NT2/D1 (cell line): Measurements from ENCODE around the gene PITHD1.
A peak's percentile ranks its signal among the peaks of the same experiment; 100 is the strongest.
"Not testable (repeated sequence)": the region's sequence is repeated elsewhere in the genome, so short reads cannot be mapped to it uniquely, and the experiment has no call there.

ENCODE experiments used
- DNase-seq: peaks from one replicate; pipeline ENCODE4 v3.0.0-alpha.2; 2011; ENCODE audit warnings: low read depth, low spot score
- H3K27me3 ChIP-seq: 2 replicates; pipeline ENCODE4 v1.6.0; 2011; ENCODE audit warnings: mild to moderate bottlenecking; ENCODE audit not compliant: insufficient read length, insufficient read depth
- H3K36me3 ChIP-seq: 2 replicates; pipeline ENCODE4 v1.6.1; 2011; ENCODE audit warnings: mild to moderate bottlenecking, low read length, mixed read lengths; ENCODE audit not compliant: insufficient read depth, insufficient read length
- H3K4me1 ChIP-seq: 2 replicates; pipeline ENCODE4 v1.5.1; 2011; ENCODE audit not compliant: insufficient read depth, insufficient read length
- H3K4me3 ChIP-seq: 2 replicates; pipeline ENCODE4 v1.5.1; 2011; ENCODE audit warnings: low read depth; ENCODE audit not compliant: insufficient read length
- H3K9ac ChIP-seq: 2 replicates; pipeline ENCODE4 v1.6.0; 2011; ENCODE audit warnings: low read depth; ENCODE audit not compliant: insufficient read length
- H3K9me3 ChIP-seq: 2 replicates; pipeline ENCODE4 v1.5.1; 2011; ENCODE audit warnings: mild to moderate bottlenecking, low read length; ENCODE audit not compliant: insufficient read depth
- SUZ12 ChIP-seq: IDR thresholded peaks from 2 replicates; pipeline ENCODE4 v1.6.1; 2011; ENCODE audit not compliant: insufficient read length, insufficient read depth; ENCODE audit errors: extremely low read depth
- YY1 ChIP-seq: IDR thresholded peaks from 2 replicates; pipeline ENCODE4 v1.6.1; 2011; ENCODE audit not compliant: insufficient read length, insufficient read depth
- ZNF274 ChIP-seq: IDR thresholded peaks from 2 replicates; pipeline ENCODE4 v1.6.1; 2011; ENCODE audit warnings: mild to moderate bottlenecking, low read depth, low read length

Gene PITHD1

DNA sequence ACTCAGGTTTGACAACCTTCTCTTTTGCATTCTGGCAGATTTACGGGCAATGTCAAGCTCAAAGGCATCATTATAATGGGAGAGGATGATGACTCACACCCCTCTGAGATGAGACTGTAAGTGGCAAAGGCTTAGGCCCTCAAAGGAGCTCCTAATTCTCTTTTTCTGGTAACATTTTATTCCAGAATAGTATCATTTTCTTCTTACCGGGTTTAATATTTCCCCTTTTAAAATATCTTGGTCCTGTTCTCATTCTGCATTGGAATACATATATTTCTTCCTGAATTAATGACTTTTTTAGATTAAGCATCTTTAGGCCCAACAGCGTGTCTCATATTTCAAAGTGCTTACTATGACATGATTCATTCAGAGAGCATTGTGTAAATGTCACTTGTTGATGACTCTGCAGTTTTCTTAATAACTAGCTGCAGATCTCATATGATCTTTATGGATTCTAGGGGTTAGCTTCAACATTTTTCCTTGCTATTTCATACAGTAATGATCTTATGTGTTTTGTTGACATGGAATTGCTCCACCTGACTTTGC lies 1.7 kb downstream of the PITHD1 start:
- no peak overlapping the region for H3K4me3 ChIP-seq
- H3K4me1 ChIP-seq = no peaks in the 10 kb centered on the region
- H3K36me3 ChIP-seq = peaks cover 27% of the 10 kb centered on the region
- H3K27me3 ChIP-seq = no peaks in the 10 kb centered on the region
- no peaks in the 10 kb centered on the region for H3K9me3 ChIP-seq
- no peak for DNase-seq
- TF ChIP-seq YY1 (no peak), SUZ12 (no peak), ZNF274 (no peak)
- peak overlapping the region; percentile 36 for H3K9ac ChIP-seq

DNA sequence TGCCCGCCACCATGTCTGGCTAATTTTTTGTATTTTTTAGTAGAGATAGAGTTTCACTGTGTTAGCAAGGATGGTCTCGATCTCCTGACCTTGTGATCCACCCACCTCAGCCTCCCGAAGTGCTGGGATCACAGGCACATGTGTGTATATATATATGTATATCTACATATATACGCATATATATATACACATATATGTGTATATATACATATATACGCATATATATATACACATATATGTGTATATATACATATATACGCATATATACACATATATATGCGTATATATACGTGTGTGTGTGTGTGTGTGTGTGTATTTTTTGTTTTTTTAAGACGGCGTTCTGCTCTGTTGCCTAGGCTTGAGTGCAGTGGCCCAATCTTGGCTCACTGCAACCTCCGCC lies 4.9 kb downstream of the PITHD1 start:
- H3K4me3 ChIP-seq, H3K9ac ChIP-seq, H3K9me3 ChIP-seq, H3K4me1 ChIP-seq, DNase-seq, H3K27me3 ChIP-seq: not testable (repeated sequence)
- peaks cover 50% of the 10 kb centered on the region for H3K36me3 ChIP-seq

DNA sequence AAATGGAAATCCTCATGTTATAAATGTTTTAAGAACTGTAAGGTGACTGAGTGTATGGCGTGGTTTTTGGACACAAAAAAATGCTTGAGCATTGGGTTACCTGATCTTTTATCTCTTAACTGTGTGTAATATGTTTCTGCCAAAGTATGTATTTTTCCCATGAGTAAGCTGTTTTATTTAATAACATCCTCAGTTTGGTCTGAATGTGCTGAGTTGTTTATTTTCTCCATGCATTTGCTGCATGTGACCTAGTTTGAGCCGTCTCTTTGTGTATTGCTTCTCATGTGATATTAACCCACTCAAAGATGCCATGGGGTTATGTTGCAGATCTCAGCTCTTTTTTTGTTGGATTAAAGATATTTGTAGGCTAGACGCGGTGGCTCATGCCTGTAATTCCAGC lies 6.6 kb downstream of the PITHD1 start:
- TF ChIP-seq YY1 = no peak
- TF ChIP-seq ZNF274 = no peak
- TF ChIP-seq SUZ12 = no peak
- Histone ChIP-seq H3K36me3 (peaks cover 47% of the 10 kb centered on the region), H3K27me3 (no peaks in the 10 kb centered on the region)

DNA sequence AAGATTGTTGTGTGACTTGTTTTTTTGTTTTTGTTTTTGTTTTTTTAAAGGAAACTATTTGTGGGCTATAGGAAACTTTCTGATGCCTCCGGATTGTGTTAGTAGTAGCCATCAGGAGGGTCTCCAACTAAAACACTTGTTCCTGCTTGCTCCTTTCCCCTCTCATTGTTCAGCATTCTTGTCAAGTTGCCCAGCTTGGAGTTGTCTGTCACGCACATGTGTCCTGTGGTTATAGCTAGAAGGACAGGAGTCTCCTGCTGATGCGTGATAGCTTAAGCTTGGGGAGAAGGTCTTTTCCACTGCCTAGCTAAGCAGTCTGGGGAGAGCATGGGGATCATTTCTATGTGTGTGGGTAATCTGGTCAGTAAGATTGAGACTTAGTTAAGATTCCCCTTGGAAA lies 9.5 kb downstream of the PITHD1 start:
- TF ChIP-seq YY1 (no peak), ZNF274 (no peak), SUZ12 (no peak)

More for the DNA sequence above, 6.6 kb downstream of the PITHD1 start:
- Histone ChIP-seq H3K4me1 (peaks cover 2% of the 10 kb centered on the region), H3K9me3 (no peaks in the 10 kb centered on the region), H3K9ac (no peak overlapping the region), H3K4me3 (no peak overlapping the region)
- DNase-seq = no peak

DNA sequence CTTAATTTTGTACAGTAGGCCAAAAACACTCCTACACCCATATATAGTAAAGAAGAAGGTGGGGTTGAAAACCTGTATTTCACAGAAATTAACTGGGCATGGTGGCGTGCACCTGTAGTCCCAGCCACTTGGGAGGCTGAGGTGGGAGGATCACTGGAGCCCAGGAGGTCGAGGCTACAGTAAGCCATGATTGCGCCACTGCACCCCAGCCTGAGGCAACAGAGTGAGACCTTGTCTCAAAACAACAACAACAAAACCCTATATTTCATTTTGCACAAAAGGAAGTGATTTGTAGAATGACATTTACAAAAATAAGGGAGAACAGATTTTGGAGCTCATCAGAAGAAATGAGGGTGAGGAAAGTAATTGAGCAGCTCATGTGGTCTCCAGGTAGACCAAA lies 10.5 kb downstream of the PITHD1 start:
- H3K9me3 ChIP-seq = no peaks in the 10 kb centered on the region
- peaks cover 40% of the 10 kb centered on the region for H3K36me3 ChIP-seq
- peaks cover 2% of the 10 kb centered on the region for H3K4me1 ChIP-seq
- no peak overlapping the region for H3K4me3 ChIP-seq
- DNase-seq = no peak
- no peak for TF ChIP-seq ZNF274
- TF ChIP-seq SUZ12 = no peak
- TF ChIP-seq YY1 = no peak
- H3K27me3 ChIP-seq = no peaks in the 10 kb centered on the region
- H3K9ac ChIP-seq = no peak overlapping the region

More for the DNA sequence above, 9.5 kb downstream of the PITHD1 start:
- DNase-seq = no peak
- H3K4me1 ChIP-seq = peaks cover 2% of the 10 kb centered on the region
- no peaks in the 10 kb centered on the region for H3K9me3 ChIP-seq
- no peaks in the 10 kb centered on the region for H3K27me3 ChIP-seq
- no peak overlapping the region for H3K4me3 ChIP-seq
- H3K36me3 ChIP-seq = peaks cover 31% of the 10 kb centered on the region
- H3K9ac ChIP-seq = no peak overlapping the region

DNA sequence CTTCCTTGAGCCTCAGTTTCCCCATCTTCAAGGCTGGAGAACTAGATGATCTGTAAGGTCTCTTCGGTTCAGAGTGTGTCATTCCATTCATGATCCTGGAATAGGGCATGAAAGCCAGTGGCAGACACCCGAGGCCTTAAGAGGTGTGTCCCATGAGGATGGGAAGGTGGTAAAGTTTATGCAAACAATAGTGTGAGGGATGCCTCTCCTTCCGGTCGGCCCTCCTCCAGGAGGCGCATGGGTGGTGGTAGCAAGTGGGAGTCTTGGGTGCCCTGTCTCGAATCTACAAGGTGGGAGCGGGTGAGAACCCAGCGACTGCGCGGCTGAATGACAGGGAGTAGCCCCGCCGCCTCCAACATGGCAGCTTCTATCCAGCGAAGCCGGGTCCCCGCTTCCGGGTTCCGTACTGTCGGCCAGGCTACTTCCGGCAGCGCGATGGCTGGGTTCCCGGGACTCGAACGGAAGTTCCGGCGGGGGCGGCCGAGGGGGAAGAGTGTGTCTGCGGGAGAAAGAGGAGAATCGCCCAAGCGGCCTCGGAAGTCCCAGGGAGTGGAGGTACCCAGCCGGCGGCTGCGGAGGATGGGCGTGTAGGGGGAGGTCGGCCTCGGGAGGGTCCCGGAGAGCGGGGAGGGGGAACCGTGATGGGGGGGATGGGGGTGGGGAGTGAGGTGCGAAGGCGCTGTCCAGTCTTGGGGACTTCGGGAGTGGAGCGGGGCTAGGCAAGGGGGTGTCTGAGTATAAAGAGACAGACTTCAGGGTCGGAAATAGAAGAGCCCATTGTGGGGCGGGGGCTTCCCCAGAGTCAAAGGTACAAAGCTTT lies 12.7 kb downstream of the PITHD1 start, which contains the start of gene LYPLA2:
Gene LYPLA2 (plus strand): TSS at position 450 of the 820 bp plus-strand sequence. CDS start 1,538 bp downstream, outside the sequence.
- TF ChIP-seq ZNF274 = no peak
- TF ChIP-seq YY1 = peak; percentile 82
- Histone ChIP-seq H3K36me3 (peaks cover 53% of the 10 kb centered on the region), H3K4me1 (peaks cover 2% of the 10 kb centered on the region), H3K9me3 (no peaks in the 10 kb centered on the region), H3K27me3 (no peaks in the 10 kb centered on the region), H3K4me3 (peak within 1 kb of the TSS; percentile 83), H3K9ac (peak within 1 kb of the TSS; percentile 84)
- no peak for DNase-seq

DNA sequence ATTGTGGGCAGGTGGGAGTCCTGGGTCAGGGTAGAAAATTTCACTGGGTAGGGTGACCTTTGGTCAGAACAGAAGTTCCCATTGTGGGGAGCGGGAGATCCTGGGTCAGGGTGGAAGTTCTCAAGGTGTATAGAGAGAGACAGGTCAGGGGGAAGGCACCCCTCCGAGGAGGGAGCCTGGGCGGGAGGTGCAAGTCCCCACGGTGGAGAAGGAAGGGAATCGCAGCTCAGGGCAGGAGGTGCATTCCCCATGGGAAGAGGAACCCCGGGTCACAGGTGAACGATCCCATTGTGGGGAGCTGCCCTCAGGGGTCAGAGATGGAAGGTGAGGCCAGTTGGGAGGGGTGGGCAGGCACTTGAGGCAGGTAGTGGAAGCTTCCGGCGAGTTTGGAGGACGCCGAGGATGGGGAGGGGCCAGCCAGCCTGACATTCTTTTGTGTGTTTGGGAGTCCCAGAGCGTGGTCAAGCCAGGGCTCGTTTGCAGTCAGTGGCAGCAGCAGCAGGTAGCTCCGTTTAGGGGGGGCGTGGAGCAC lies 13.4 kb downstream of the PITHD1 start:
- H3K9me3 ChIP-seq = no peaks in the 10 kb centered on the region
- no peaks in the 10 kb centered on the region for H3K27me3 ChIP-seq
- no peak for DNase-seq
- peak overlapping the region; percentile 84 for H3K9ac ChIP-seq
- peak overlapping the region; percentile 83 for H3K4me3 ChIP-seq
- TF ChIP-seq YY1 (no peak), ZNF274 (no peak), SUZ12 (no peak)
- peaks cover 52% of the 10 kb centered on the region for H3K36me3 ChIP-seq
- H3K4me1 ChIP-seq = peaks cover 2% of the 10 kb centered on the region
